GM13976 (cell line): ENCODE results near the gene LRRC23.

Experiments
- DNase-seq: peaks from one replicate; pipeline ENCODE4 v3.0.0; 2012; ENCODE audit warnings: low spot score
- in situ Hi-C: fragments of 300-500 bp; cut with MboI; formaldehyde crosslinking; loops from one replicate; pipeline ENCODE4 v1.12.0; 2022; ENCODE audit warnings: low sequenced_read_pairs, mixed read lengths, inconsistent platforms; ENCODE audit not compliant: unreplicated experiment
- TF ChIP-seq, protein P1 (sequence below): IDR thresholded peaks from 2 replicates; pipeline ENCODE4 v1.5.1; 2012; ENCODE audit warnings: borderline replicate concordance, mild to moderate bottlenecking; ENCODE audit not compliant: insufficient read depth; ENCODE audit errors: extremely low read depth, missing control alignments, control extremely low read depth

The LRRC23 gene

DNA sequence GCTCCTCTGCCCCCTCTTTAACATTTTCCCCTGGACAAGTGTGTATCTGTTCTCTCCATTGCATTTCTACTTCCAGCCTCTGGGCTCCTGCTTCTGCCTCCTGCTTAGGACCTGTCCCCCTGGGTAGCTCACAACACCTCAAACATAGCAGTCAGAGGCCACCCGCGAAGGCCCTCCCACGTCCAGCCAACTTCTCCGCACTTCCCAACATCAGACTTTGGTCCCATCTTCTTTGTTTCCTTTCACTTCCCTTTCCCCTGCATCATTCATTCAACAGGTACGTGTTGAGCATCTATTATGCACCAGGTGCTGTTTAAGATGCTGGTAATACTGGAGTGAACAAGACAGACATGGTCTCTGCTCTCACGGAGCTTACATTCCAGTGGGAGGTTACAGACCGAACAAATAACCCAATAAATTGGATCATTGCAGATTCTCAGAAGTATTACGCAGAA lies 42.3 kb downstream of the LRRC23 start:
- in situ Hi-C loops: loop anchor here (25.0 kb wide), 1 partner anchor 165 kb away; the partner anchor contains the start of gene C1RL
- TF ChIP-seq, protein P1, sequence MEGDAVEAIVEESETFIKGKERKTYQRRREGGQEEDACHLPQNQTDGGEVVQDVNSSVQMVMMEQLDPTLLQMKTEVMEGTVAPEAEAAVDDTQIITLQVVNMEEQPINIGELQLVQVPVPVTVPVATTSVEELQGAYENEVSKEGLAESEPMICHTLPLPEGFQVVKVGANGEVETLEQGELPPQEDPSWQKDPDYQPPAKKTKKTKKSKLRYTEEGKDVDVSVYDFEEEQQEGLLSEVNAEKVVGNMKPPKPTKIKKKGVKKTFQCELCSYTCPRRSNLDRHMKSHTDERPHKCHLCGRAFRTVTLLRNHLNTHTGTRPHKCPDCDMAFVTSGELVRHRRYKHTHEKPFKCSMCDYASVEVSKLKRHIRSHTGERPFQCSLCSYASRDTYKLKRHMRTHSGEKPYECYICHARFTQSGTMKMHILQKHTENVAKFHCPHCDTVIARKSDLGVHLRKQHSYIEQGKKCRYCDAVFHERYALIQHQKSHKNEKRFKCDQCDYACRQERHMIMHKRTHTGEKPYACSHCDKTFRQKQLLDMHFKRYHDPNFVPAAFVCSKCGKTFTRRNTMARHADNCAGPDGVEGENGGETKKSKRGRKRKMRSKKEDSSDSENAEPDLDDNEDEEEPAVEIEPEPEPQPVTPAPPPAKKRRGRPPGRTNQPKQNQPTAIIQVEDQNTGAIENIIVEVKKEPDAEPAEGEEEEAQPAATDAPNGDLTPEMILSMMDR: no peak
- no peak for DNase-seq

DNA sequence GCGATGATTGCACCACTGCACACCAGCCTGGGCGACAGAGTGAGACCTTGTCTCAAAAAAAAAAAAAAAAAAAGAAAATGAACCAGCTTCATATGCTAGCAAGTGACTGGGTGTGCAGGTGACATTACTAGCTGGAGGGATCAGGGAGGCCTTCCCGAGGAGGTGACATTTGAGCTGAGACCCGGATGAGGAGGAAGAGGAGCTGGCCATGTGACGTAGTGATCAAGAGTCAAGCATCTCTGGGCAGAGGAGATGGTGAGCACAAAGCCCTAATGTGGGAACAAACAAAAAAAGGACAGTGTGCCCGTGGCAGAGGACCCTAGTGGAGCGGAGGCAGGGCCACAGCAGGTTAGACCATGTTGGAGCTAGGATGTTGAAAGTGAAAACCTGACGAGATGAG lies 43.0 kb downstream of the LRRC23 start:
- in situ Hi-C loops: loop anchor here (25.0 kb wide), 1 partner anchor 165 kb away; the partner anchor contains the start of gene C1RL
- TF ChIP-seq, protein P1: no peak
- no peak for DNase-seq

DNA sequence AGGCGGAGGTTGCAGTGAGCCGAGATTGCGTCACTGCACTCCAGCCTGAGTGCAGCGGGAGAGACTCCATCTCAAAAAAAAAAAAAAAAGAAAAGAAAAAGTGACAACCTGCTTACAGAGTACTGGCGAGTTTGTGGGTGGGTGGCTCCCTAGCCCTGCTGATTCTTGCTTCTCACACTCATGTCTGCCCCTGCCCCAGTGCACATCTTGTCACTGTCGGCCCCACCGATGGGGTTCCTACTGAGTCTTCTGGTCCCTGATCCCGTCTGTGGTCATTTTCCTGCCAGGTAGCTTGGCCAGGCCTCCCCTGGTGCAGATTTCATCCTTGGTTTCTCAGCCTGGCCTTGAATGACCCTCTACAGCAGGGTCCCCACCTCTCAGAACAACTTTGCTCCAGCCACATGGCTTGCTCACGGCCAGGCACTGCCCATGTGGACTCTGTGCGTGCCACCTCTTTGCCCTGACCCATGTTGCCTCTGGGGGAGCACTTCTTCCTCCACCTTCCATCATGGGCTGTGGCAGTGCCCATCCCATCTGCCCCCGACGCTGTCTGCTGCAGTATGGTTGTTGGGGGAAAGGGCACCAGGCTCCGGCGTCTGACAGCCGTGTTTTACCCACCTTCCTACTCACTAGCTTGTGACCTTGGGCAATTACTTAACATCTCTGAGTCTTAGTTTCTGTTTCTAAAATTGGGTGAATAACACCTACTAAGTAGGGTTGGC lies 44.4 kb downstream of the LRRC23 start:
- in situ Hi-C loops: loop anchor here (25.0 kb wide), 1 partner anchor 163 kb away; the partner anchor contains the start of gene C1RL
- DNase-seq: no peak
- TF ChIP-seq, protein P1: no peak

DNA sequence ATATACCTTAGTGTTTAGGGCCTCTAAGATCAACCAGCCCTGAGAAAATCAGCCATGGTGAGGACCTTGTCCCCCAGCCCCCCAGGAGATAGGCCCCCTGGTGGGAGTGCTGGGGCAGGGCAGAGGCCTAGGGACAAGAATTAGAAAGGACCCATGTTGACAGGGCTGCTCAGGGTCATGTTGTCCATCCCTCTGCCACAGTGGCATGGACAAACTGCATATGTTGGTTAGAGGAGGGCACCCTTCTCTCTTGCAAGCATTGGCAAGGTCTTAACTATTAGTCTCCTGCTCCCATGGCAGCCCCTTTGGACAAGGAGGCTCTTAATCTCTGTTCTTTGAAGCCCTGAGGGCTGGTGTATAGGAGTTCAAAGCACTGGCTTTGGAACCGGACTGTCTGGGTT lies 45.8 kb downstream of the LRRC23 start:
- TF ChIP-seq, protein P1: peak; percentile 41
- peak; percentile 45 for DNase-seq
- in situ Hi-C loops: no loop called here

DNA sequence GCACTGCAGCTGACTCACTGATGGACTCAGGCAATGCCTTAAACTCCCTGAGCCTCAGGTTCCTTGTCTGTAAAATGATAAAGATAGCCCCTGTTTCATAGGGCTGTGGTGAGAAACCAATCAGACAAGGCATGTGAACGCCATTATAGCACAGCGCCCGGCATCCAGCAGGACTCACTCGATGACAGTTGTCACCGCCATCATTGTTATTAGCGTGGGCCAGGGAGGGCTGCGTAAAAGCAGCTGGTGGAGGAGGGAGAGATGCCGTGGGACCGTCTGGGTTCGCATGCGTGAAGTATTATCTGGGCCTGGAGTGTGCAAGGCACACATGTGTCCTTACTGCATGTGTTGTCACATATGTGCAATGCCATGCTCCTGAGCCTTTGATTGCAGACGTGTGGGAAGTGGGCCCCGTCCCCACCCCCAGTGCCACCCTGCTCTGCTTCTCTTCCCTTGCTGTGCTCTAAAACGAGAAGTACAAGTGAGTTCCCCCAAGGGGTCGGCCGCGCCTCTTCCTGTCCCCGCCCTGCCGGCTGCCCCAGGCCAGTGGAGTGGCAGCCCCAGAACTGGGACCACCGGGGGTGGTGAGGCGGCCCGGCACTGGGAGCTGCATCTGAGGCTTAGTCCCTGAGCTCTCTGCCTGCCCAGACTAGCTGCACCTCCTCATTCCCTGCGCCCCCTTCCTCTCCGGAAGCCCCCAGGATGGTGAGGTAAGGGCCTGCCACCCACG lies 46.4 kb downstream of the LRRC23 start, which contains the start of gene PTPN6:
Gene PTPN6 (plus strand): TSS at position 546 of the 730 bp plus-strand sequence. CDS start 157 bp downstream, at position 703.
- in situ Hi-C loops: no loop called here
- TF ChIP-seq, protein P1: no peak
- peak; percentile 71 for DNase-seq

DNA sequence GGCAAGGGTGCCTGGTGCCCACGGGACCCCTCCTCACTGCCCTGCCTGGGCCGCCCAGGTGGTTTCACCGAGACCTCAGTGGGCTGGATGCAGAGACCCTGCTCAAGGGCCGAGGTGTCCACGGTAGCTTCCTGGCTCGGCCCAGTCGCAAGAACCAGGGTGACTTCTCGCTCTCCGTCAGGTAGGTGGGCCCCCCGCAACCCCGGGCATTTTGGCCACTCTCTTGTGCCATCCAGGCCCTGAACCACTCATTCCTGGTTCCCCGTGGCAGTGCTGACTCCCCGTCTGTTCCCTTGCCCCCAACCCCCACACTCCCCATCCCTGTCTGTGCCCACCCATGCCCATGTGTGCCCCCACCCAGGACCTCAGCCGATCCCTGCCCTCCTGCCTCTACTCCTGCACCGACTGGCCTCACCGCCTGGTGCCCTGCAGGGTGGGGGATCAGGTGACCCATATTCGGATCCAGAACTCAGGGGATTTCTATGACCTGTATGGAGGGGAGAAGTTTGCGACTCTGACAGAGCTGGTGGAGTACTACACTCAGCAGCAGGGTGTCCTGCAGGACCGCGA lies 47.0 kb downstream of the LRRC23 start:
- DNase-seq: peak; percentile 28
- in situ Hi-C loops: no loop called here
- TF ChIP-seq, protein P1: no peak
